Liver (tissue), 3 donors: Measurements from ENCODE around the gene HIPK2.

Source experiments
- GABPA ChIP-seq, 2 donors: IDR thresholded peaks in 1 of 2; conservative IDR thresholded peaks in 1 of 2; 2 replicates each; pipeline ENCODE4 v1.6.1; 2016; ENCODE audit warnings: antibody characterized with exemption in 2 of 2, mild to moderate bottlenecking in 1 of 2, moderate library complexity in 1 of 2
- HNF4G ChIP-seq: IDR thresholded peaks from 2 replicates; pipeline ENCODE4 v1.6.1; 2016; ENCODE audit warnings: antibody characterized with exemption
- JUND ChIP-seq, 2 donors: IDR thresholded peaks; 2 replicates each; pipeline ENCODE4 v1.6.1; 2016; ENCODE audit warnings: antibody characterized with exemption in 2 of 2
- RAD21 ChIP-seq, 2 donors: IDR thresholded peaks; 2 replicates each; pipeline ENCODE4 v1.6.1; 2016; ENCODE audit warnings: antibody characterized with exemption in 2 of 2, mild to moderate bottlenecking in 2 of 2
- SP1 ChIP-seq: IDR thresholded peaks from 2 replicates; pipeline ENCODE4 v1.6.1; 2018; ENCODE audit warnings: antibody characterized with exemption, mild to moderate bottlenecking
- TAF1 ChIP-seq: conservative IDR thresholded peaks from 2 replicates; pipeline ENCODE4 v1.6.1; 2016; ENCODE audit warnings: antibody characterized with exemption, mild to moderate bottlenecking
- YY1 ChIP-seq: IDR thresholded peaks from 2 replicates; pipeline ENCODE4 v1.6.1; 2016; ENCODE audit warnings: antibody characterized with exemption, mild to moderate bottlenecking
- TF ChIP-seq, protein P1 (sequence below): fragments of 150-350 bp; IDR thresholded peaks from 2 replicates; pipeline ENCODE4 v1.5.1; 2017; ENCODE audit warnings: improper control_type of control experiment, low read depth, low read length; ENCODE audit not compliant: missing input control
- TF ChIP-seq, protein P2 (sequence below): IDR thresholded peaks from 2 replicates; pipeline ENCODE4 v1.6.1; 2016; ENCODE audit warnings: antibody characterized with exemption
- TF ChIP-seq, protein P3 (sequence below): IDR thresholded peaks from 2 replicates; pipeline ENCODE4 v1.6.1; 2016; ENCODE audit warnings: antibody characterized with exemption, mild to moderate bottlenecking
- donor health status: healthy.
- donor health status: healthy.

DNA sequence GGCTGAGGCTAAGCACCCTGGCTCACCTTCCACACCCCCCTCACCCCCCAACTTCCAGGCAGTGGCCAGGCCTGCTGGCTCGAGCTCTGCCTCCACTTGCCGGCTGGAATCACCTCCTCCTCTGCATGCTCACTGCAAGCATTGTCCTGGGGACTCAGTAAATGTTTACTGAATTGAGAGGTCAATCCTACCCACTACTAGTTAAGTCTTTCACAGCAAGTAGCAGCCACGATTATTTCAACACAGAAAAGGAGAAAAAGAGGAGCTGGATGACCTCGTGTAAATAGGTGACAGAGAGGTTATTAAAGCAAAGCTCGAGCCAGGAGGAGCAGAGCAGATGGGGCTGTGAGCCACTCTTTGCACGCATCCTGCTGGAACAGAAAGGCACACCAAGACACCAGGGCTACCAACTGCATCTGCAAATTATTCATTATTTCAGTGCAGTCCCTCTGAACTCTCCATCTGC lies 32.1 kb downstream of the HIPK2 start:
- TF ChIP-seq, protein P1, sequence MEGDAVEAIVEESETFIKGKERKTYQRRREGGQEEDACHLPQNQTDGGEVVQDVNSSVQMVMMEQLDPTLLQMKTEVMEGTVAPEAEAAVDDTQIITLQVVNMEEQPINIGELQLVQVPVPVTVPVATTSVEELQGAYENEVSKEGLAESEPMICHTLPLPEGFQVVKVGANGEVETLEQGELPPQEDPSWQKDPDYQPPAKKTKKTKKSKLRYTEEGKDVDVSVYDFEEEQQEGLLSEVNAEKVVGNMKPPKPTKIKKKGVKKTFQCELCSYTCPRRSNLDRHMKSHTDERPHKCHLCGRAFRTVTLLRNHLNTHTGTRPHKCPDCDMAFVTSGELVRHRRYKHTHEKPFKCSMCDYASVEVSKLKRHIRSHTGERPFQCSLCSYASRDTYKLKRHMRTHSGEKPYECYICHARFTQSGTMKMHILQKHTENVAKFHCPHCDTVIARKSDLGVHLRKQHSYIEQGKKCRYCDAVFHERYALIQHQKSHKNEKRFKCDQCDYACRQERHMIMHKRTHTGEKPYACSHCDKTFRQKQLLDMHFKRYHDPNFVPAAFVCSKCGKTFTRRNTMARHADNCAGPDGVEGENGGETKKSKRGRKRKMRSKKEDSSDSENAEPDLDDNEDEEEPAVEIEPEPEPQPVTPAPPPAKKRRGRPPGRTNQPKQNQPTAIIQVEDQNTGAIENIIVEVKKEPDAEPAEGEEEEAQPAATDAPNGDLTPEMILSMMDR = no peak
- TF ChIP-seq GABPA (IDR thresholded peaks at IDR 0.05 in 1 of 2, conservative IDR thresholded peaks at IDR 0.05 in 1 of 2) (no peak), SP1 (peak; percentile 56), TAF1 (no peak), HNF4G (no peak), RAD21 (IDR thresholded peaks at IDR 0.05) (peak; percentile 43 to 49), JUND (IDR thresholded peaks at IDR 0.05) (peak in 1 of 2 donors; percentile 69), YY1 (peak; percentile 46)
- TF ChIP-seq, protein P2, sequence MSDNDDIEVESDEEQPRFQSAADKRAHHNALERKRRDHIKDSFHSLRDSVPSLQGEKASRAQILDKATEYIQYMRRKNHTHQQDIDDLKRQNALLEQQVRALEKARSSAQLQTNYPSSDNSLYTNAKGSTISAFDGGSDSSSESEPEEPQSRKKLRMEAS = peak; percentile 87
- TF ChIP-seq, protein P3, sequence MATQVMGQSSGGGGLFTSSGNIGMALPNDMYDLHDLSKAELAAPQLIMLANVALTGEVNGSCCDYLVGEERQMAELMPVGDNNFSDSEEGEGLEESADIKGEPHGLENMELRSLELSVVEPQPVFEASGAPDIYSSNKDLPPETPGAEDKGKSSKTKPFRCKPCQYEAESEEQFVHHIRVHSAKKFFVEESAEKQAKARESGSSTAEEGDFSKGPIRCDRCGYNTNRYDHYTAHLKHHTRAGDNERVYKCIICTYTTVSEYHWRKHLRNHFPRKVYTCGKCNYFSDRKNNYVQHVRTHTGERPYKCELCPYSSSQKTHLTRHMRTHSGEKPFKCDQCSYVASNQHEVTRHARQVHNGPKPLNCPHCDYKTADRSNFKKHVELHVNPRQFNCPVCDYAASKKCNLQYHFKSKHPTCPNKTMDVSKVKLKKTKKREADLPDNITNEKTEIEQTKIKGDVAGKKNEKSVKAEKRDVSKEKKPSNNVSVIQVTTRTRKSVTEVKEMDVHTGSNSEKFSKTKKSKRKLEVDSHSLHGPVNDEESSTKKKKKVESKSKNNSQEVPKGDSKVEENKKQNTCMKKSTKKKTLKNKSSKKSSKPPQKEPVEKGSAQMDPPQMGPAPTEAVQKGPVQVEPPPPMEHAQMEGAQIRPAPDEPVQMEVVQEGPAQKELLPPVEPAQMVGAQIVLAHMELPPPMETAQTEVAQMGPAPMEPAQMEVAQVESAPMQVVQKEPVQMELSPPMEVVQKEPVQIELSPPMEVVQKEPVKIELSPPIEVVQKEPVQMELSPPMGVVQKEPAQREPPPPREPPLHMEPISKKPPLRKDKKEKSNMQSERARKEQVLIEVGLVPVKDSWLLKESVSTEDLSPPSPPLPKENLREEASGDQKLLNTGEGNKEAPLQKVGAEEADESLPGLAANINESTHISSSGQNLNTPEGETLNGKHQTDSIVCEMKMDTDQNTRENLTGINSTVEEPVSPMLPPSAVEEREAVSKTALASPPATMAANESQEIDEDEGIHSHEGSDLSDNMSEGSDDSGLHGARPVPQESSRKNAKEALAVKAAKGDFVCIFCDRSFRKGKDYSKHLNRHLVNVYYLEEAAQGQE = no peak
